HG03060 (cell line): Measurements from ENCODE around the gene RRBP1.
"Not testable (repeated sequence)": the region's sequence is repeated elsewhere in the genome, so short reads cannot be mapped to it uniquely, and the experiment has no call there.

Experiments used
- ATAC-seq: cut with Tn5 transposase; IDR thresholded peaks from one replicate; pipeline ENCODE4 v1.9.1; 2021; ENCODE audit warnings: low read depth, moderate number of reproducible peaks; ENCODE audit not compliant: unreplicated experiment

Gene RRBP1

GRCh38 chr20:17708675-17709360 lies 26.8 kb upstream of the RRBP1 start:
- ATAC-seq: no peak

GRCh38 chr20:17707951-17708350 lies 25.9 kb upstream of the RRBP1 start:
- not testable (repeated sequence) for ATAC-seq

GRCh38 chr20:17706632-17707031 lies 24.6 kb upstream of the RRBP1 start:
- no peak for ATAC-seq

GRCh38 chr20:17705916-17706315 lies 23.9 kb upstream of the RRBP1 start:
- no peak for ATAC-seq

- ATAC-seq: no peak
Observed at GRCh38 chr20:17704589-17705317, 22.7 kb upstream of the RRBP1 start.

- ATAC-seq: no peak
Observed at GRCh38 chr20:17701826-17702225, 19.8 kb upstream of the RRBP1 start.

GRCh38 chr20:17700637-17701036 lies 18.6 kb upstream of the RRBP1 start:
- ATAC-seq: no peak

- ATAC-seq: no peak
Observed at GRCh38 chr20:17699931-17700351, 17.9 kb upstream of the RRBP1 start, which contains the start of gene BANF2. Gene BANF2 (plus strand): TSS chr20:17699966. CDS start chr20:17725026, 25,060 bp downstream.

GRCh38 chr20:17698384-17698783 lies 16.3 kb upstream of the RRBP1 start:
- no peak for ATAC-seq

GRCh38 chr20:17697171-17697570 lies 15.1 kb upstream of the RRBP1 start:
- no peak for ATAC-seq

GRCh38 chr20:17696287-17696686 lies 14.2 kb upstream of the RRBP1 start:
- ATAC-seq: no peak

- ATAC-seq: no peak
Observed at GRCh38 chr20:17694767-17695166, 12.7 kb upstream of the RRBP1 start.

GRCh38 chr20:17693444-17694001 lies 11.5 kb upstream of the RRBP1 start:
- no peak for ATAC-seq

- ATAC-seq: no peak
Observed at GRCh38 chr20:17691758-17692157, 9.7 kb upstream of the RRBP1 start.

- ATAC-seq: no peak
Observed at GRCh38 chr20:17690144-17690543, 8.1 kb upstream of the RRBP1 start.

- ATAC-seq: no peak
Observed at GRCh38 chr20:17688965-17689364, 6.9 kb upstream of the RRBP1 start.

- ATAC-seq: no peak
Observed at GRCh38 chr20:17687800-17688199, 5.8 kb upstream of the RRBP1 start.

GRCh38 chr20:17685168-17685567 lies 3.1 kb upstream of the RRBP1 start:
- ATAC-seq: no peak

- ATAC-seq: no peak
Observed at GRCh38 chr20:17684077-17684888, 2.2 kb upstream of the RRBP1 start.

- ATAC-seq: no peak
Observed at GRCh38 chr20:17683218-17684076, 1.4 kb upstream of the RRBP1 start.
